GM04503 (cell line): ENCODE measurements around the gene SLC38A6.
"Not testable (repeated sequence)": the region's sequence is repeated elsewhere in the genome, so short reads cannot be mapped to it uniquely, and the experiment has no call there.

Source experiments
- DNase-seq: peaks from one replicate; pipeline ENCODE4 v3.0.0-alpha.2; 2012; ENCODE audit warnings: low read depth

Gene SLC38A6

GRCh38 chr14:61051621-61052020 is 70.6 kb downstream of the SLC38A6 start:
- DNase-seq, result no peak

- DNase-seq, result no peak
These were observed 82.4 kb downstream of the SLC38A6 start for GRCh38 chr14:61063461-61063860.

- DNase-seq, result no peak
These were observed 83.2 kb downstream of the SLC38A6 start for GRCh38 chr14:61064210-61064609.

- no peak for DNase-seq
These were observed 83.8 kb downstream of the SLC38A6 start for GRCh38 chr14:61064856-61065255.

- no peak for DNase-seq
These were observed 84.6 kb downstream of the SLC38A6 start for GRCh38 chr14:61065656-61066055.

GRCh38 chr14:61072442-61072841 is 91.4 kb downstream of the SLC38A6 start:
- DNase-seq, result not testable (repeated sequence)

- DNase-seq, result no peak
These were observed 93.8 kb downstream of the SLC38A6 start for GRCh38 chr14:61074852-61075251.

GRCh38 chr14:61076556-61076955 is 95.5 kb downstream of the SLC38A6 start:
- peak; percentile 35 for DNase-seq

GRCh38 chr14:61077437-61077836 is 96.4 kb downstream of the SLC38A6 start:
- no peak for DNase-seq

- no peak for DNase-seq
These were observed 97.1 kb downstream of the SLC38A6 start for GRCh38 chr14:61077951-61078720.

- DNase-seq, result peak; percentile 93
These were observed 99.6 kb downstream of the SLC38A6 start for GRCh38 chr14:61080591-61081010.

GRCh38 chr14:61088081-61088480 is 107.0 kb downstream of the SLC38A6 start:
- DNase-seq, result no peak

- no peak for DNase-seq
These were observed 108.2 kb downstream of the SLC38A6 start for GRCh38 chr14:61089126-61089750.

- no peak for DNase-seq
These were observed 109.6 kb downstream of the SLC38A6 start for GRCh38 chr14:61090432-61091216.

- no peak for DNase-seq
These were observed 110.7 kb downstream of the SLC38A6 start for GRCh38 chr14:61091657-61092273.

- not testable (repeated sequence) for DNase-seq
These were observed 117.1 kb downstream of the SLC38A6 start for GRCh38 chr14:61098096-61098495.

- DNase-seq, result no peak
These were observed 117.7 kb downstream of the SLC38A6 start for GRCh38 chr14:61098721-61099120.

GRCh38 chr14:61099216-61099835 is 118.3 kb downstream of the SLC38A6 start:
- DNase-seq, result no peak

GRCh38 chr14:61101803-61102548 is 120.9 kb downstream of the SLC38A6 start:
- DNase-seq, result no peak
